EL (cell line): ENCODE measurements around the gene SPTBN5.
A peak's percentile ranks its signal among the peaks of the same experiment; 100 is the strongest.
"Not testable (repeated sequence)": the region's sequence is repeated elsewhere in the genome, so short reads cannot be mapped to it uniquely, and the experiment has no call there.

Experiments used
- DNase-seq: peaks from one replicate; pipeline ENCODE4 v3.0.0-alpha.2; 2016

SPTBN5 gene

DNA sequence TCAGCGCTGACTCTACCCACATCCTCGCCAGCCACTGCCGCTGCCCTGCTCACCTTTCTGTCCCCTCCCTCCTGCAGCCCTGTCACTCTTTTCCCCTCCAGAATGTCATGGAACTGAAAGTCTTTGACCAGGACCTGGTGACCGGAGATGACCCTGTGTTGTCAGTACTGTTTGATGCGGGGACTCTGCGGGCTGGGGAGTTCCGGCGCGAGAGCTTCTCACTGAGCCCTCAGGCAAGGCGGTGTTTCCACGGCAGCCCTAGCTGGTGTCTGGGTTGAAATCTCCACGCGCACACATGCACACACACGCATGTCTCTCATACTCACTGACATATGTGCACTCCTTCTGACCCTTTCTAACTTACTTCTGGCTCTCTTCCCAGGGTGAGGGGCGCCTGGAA, 53.2 kb downstream of the SPTBN5 start:
- no peak for DNase-seq

DNA sequence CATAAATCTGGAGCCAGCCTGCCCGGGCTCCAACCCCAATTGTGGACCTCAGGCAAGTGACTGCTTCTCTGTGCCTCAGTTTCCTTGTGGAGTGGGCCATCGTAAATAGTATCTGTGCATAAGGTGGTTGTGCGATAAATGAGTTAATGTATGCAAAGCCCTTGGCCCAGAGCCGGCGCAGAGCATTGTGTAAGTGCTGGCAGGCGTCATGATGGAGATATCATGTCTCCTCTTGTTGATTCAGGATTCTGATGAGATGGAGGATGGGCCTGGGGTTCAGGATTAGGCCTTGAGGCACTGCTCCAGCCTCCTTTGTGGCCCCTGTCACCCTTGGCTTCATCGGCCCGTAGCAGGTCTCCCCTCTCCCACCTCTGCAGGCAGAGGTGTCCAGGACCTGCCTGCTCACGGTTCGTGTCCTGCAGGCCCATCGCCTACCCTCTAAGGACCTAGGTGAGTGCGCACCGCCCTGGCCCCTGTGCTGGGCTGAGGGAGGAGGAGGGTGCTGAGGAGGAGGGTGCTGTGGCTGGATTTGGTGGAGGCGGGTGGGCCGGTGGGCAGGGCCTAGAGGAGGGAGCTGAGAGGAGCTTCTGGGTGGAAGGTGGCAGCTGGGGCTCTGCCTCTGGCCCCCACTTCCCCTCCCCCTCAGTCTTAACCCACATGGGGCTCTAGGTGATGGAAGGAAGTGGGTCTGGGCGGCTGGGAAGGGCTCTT, 53.9 kb downstream of the SPTBN5 start:
- no peak for DNase-seq

- no peak for DNase-seq
Measured at GRCh38 chr15:41838400-41838897, 55.4 kb downstream of the SPTBN5 start, which contains the start of gene PLA2G4B. Gene PLA2G4B (plus strand): TSS chr15:41838847. CDS start chr15:41838914, 67 bp downstream.

DNA sequence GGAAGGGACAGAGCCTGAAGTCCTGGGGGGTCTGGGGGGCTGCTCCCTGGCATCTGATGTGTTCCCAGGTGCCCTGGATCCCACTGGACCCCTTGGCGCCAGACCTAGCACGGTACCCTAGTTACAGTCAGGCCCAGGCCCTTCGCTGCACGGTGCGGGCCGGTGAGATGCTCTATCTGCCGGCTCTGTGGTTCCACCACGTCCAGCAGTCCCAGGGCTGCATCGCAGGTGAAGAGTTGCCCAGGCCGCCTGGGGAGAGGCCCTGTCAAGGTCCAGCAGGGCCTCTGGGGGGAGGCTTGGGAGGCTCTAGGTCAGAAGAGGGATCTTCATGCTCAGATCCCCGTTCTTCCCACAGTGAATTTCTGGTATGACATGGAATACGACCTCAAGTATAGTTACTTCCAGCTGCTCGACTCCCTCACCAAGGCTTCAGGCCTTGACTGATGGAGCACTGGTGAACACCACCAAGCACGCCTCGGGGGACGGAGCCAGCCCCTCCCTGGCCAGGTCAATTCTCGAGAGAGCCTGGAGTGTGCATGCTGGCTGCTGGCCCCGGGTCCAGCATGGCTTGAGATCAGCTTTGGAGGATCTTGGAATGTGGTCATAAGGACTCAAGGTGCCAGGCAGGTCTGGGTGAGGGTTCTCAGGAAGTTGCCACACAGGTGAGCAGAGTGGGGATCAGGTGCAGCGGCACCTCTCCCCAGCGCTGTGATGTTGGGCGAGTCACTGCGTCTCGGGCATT, 57.0 kb downstream of the SPTBN5 start:
- no peak for DNase-seq

GRCh38 chr15:41836073-41836472, 57.8 kb downstream of the SPTBN5 start:
- no peak for DNase-seq

DNA sequence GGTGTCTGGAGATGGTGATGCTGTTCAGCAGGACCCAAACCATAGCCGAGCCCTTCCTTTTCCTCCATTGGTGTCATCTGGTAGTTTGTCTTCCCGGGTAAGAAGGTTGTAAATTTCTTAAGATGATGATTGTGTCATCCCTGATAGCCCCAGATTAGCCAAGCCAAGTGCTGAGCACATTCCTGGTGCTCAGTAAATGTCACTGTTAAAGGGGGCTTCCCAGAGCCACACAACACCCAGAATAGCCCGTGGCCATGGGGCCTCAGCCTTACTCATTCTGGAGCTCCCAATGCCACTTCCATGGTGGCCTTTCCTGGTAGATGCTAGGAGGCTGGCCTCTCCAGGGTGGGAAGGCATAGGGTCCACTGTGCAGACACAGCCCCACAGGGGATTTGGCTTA, 59.8 kb downstream of the SPTBN5 start:
- no peak for DNase-seq

DNA sequence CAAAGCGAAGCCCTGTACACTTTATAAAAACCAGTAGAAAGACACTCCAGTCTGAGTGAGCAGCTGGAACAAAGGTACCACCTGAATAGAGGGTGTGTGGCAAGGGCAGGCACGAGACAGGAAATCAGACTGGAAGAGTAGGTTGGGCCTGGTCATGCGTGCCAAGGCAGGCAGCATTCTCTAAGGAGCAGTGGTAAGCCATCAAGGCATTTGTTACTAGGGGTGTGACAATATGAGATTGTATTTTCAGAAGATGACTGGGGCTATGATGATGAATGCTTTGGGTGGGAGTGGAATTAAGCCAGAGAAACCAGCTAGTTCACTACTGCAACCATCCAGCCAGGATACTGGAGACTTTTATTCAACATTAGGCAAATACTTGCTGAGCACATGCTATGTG, 61.0 kb downstream of the SPTBN5 start:
- DNase-seq, result no peak

GRCh38 chr15:41832208-41832607, 61.6 kb downstream of the SPTBN5 start:
- DNase-seq, result no peak

DNA sequence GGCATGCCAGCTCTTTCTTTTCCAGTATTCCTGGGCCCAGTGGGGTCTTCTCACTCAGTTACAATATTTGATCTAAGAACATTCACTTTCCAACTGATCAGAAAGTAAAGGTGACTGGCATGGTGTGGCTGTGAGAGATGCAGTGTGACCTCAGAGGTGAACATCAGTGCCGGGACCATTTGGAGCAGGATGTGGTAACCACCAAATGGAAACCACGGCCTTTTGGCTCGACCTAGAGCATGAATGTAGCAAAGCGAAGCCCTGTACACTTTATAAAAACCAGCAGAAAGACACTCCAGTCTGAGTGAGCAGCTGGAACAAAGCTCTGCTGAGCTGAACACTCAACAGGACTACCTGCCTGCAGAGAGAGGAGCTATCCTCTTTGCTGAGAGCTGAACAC, 62.6 kb downstream of the SPTBN5 start:
- not testable (repeated sequence) for DNase-seq

DNA sequence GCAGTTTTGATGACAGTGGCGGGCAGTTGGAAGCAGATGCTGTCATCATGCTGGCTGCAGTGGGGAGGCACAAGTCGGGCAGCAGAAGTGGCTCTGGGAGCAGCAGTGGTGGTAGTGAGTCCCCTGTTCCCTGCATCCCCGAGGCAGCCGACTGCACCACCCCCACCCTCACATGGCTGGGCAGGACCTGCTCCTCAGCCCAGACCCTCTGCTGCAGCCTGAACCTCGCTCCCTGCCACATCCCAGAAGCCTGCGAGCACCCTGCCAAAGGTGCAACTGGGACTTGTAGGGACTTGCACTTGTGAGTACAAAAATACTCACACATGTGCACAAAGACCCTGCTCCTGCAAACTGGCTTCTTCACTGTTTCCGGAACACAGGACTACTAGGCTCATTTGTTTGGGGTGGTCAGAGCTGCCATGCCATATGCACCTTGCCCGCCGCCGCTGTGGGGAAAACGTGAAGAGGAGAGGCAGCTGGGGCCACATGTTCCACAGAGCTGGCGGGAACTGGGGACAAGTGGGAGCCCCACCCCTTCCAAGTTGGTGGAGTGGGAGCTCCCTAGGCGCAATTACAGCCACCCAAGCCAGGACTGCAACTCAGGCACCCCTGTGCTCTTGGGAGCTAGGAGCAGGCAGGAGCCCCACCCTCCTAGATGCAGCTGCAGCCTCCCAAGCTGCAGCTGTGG, 63.8 kb downstream of the SPTBN5 start:
- no peak for DNase-seq

- DNase-seq, result no peak
Measured at GRCh38 chr15:41828807-41829141, 65.1 kb downstream of the SPTBN5 start.

DNA sequence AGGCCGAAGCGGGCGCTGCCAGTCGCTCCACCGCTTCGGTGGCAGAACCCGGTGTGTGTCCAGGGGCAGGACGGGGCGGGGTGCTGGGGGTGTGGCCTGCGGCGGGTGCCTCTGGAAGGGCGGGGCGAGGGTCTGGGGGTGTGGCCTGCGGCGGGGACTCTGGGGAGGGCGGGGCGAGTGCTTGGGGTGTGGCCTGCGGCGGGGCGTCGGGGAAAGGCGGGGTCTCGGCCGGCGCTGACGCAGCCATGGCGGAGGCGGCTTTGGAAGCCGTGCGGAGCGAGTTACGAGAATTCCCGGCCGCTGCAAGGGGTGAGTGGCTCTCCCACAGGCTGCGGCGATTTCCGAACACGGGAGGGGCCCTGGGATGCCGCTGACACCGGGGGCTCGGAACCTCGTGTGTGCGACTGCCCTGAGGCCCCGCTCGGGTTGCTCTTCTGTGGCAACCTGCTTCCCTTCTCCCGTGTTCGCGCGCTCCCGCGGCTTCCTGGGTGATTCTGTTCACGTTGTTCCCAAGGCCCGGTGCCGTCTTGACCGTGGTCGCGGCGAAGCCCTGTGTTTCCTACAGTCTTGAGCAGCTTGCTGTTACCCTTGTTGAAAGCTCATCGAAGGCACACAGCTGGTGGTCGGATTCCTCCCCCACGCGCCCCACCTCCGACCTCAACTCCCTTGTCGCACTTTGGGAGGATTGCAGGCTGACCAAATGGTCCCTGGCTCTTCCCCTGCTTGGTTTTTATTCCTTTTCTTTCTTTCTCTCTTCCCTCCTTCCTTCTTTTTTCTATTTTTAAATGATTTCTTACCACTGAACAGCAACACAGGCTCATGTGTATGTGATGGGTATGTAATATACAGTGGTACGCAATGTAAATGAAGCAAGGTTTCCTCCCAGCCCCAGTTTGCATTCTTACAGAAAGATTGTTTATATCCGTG, 65.7 kb downstream of the SPTBN5 start, which contains the start of gene JMJD7:
Gene JMJD7 (plus strand): TSS at position 213 of the 927 bp plus-strand sequence. CDS start 33 bp downstream, at position 246.
- DNase-seq, result peak; percentile 84

DNA sequence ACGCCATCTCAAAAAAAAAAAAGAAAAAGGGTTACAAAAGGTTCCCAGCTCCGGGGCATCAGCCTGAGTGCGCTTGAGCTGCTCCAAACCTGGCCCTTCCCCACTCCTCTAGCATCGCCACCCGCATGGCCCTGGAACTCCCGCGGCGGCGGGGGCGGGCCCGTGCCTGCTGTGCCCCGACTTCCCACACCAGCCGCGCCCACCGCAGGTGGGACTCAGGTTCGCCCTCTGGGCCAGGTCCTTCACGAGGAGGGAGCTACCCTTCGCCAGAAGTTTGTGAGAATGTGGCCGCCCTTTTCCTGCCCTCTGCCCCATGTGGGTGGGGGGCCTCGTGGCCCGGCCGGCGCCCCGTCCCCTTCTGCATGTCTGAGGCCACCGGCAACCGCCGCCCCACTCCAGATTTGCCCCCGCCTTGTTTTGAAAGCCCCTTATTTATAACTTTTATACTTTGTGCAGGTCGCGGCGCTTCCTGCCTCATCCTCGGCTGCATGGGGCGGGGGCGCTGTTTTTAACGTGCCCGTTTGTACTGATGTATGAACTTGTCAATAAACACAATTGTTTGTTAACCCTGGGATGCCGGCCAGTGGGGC, 66.5 kb downstream of the SPTBN5 start:
- DNase-seq, result peak; percentile 10

- no peak for DNase-seq
Measured at GRCh38 chr15:41825572-41826535, 68.0 kb downstream of the SPTBN5 start.

DNA sequence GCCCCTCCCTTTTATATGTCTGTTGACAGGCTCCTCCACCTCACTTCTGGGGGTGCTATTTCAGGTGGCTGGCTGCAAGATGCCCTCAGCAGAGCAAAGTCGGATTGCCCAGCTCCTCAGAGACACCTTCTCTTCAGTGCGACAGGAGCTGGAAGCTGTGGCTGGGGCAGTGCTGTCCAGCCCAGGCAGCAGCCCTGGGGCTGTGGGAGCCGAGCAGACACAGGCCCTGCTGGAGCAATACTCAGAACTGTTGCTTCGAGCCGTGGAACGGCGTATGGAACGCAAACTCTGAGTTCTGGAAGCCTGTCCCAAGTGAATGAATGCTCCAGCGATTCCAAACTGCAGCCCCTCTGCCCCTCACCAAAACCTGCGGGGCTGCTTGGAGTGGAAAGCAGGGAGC, 68.7 kb downstream of the SPTBN5 start:
- DNase-seq, result no peak

DNA sequence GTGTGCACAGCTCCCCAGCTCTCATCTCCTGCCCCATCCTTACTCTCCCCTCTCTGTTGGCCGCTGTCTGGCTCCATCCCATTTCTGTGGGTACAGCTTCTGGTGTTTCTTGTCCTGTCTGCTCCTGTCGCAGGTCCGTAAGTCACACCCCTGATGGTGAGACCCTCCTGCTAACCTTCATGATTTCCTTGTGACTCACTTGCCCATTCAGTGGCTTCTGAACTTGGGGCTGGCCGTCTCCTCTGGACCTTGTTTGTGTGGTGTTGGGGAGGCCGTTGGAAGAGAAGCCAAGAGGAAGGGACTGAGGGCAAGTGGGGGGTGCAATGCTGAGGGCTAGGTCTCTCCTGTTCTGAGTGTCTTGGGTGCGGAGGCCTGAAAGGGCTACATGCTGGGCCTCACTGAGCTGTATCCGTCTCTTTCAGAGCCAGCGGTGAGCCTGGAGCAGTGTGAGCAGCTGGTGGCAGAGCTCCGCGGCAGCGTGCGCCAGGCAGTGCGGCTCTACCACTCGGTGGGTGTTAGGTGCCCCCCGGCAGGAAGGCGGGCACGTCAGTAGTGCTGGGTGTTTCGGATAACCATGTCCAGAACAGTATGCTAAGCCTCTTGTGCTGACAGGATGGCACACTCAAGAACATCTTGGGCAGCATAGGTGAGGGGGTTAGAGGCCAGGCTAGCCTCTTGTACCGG, 69.6 kb downstream of the SPTBN5 start:
- DNase-seq, result no peak

DNA sequence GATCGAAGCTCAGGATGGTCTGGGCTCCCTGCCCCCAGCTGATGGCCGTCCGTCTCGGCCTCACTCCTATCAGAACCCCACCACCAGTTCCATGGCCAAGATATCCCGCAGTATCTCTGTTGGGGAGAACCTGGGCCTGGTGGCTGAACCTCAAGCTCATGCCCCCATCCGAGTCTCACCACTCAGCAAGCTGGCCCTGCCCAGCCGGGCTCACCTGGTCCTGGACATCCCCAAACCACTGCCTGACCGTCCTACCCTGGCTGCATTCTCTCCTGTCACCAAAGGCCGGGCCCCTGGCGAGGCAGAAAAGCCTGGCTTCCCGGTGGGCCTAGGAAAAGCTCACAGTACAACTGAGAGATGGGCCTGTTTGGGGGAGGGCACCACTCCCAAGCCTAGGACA, 70.4 kb downstream of the SPTBN5 start:
- DNase-seq, result no peak

- no peak for DNase-seq
Measured at GRCh38 chr15:41822957-41823356, 70.9 kb downstream of the SPTBN5 start.

GRCh38 chr15:41822471-41822870, 71.4 kb downstream of the SPTBN5 start:
- no peak for DNase-seq

DNA sequence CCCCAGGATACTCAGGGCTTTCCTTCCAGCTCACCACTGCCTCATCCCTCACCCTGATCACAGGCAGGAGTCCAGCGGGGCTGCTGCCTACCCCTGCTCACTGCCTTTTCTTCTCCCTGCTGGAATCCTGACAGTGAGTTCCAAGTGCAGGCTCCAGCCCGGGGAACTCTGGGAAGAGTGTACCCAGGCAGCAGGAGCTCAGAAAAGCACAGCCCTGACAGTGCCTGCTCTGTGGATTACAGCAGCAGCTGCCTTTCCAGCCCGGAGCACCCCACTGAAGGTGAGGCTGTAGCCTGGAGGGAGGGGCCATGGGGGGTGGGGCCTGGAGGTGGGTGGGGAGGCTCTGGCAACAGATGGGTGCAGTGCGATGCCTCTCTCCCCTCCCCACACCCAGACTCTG, 72.0 kb downstream of the SPTBN5 start:
- no peak for DNase-seq
